ENCODE data around the gene BPIFB6. TPM values are rescaled to one million over a fixed set of nuclear protein-coding genes. Genes with fewer than 3 reads are reported as not detected.

BPIFB6 gene
- total RNA-seq, 1 donor from 2014 or later: not detected

DNA sequence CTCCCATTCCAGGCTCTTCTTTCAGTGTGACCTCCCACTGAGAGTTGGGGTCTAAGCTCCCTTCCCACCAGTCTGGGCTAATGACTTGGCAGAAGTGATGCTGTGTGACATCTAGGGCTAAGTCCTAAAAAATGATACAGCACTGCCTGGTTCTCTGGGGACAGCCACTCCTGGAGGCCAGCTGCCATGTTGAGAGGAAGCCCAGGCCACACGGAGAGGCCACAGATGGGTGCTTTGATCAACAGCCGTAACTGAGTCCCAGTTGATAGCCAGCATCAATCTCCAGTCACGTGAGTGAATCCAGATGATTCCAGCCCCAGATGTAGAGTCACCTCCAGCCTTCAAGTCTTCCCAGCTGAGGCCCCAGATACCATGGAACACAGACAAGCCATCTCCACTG is 41.0 kb upstream of the BPIFB6 start:
- no peak overlapping the region for H3K4me3 ChIP-seq (ENCODE audit: low read depth, low read length)
- TF ChIP-seq, protein P1, sequence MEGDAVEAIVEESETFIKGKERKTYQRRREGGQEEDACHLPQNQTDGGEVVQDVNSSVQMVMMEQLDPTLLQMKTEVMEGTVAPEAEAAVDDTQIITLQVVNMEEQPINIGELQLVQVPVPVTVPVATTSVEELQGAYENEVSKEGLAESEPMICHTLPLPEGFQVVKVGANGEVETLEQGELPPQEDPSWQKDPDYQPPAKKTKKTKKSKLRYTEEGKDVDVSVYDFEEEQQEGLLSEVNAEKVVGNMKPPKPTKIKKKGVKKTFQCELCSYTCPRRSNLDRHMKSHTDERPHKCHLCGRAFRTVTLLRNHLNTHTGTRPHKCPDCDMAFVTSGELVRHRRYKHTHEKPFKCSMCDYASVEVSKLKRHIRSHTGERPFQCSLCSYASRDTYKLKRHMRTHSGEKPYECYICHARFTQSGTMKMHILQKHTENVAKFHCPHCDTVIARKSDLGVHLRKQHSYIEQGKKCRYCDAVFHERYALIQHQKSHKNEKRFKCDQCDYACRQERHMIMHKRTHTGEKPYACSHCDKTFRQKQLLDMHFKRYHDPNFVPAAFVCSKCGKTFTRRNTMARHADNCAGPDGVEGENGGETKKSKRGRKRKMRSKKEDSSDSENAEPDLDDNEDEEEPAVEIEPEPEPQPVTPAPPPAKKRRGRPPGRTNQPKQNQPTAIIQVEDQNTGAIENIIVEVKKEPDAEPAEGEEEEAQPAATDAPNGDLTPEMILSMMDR (IDR thresholded peaks at IDR 0.05; ENCODE audit: insufficient read depth, low read length, poor library complexity, severe bottlenecking): no peak
- H3K36me3 ChIP-seq (ENCODE audit: control insufficient read depth, insufficient read depth, low read length): no peaks in the 10 kb centered on the region

GRCh38 chr20:32991383-32991782 is 40.1 kb upstream of the BPIFB6 start:
- Histone ChIP-seq H3K27me3 (ENCODE audit: control insufficient read depth, insufficient read depth, low read length) (no peaks in the 10 kb centered on the region), H3K36me3 (ENCODE audit: control insufficient read depth, insufficient read depth, low read length) (no peaks in the 10 kb centered on the region), H3K4me3 (ENCODE audit: low read depth, low read length) (no peak overlapping the region)
- TF ChIP-seq, protein P1 (IDR thresholded peaks at IDR 0.05; ENCODE audit: insufficient read depth, low read length, poor library complexity, severe bottlenecking): no peak
- DNase-seq (ENCODE audit: low read depth): no peak

More for the DNA sequence above, 41.0 kb upstream of the BPIFB6 start:
- no peaks in the 10 kb centered on the region for H3K27me3 ChIP-seq (ENCODE audit: control insufficient read depth, insufficient read depth, low read length)
- DNase-seq (ENCODE audit: low read depth): no peak

GRCh38 chr20:32991792-32992641 is 39.4 kb upstream of the BPIFB6 start:
- no peaks in the 10 kb centered on the region for H3K27me3 ChIP-seq (ENCODE audit: control insufficient read depth, insufficient read depth, low read length)
- DNase-seq (ENCODE audit: low read depth): no peak

DNA sequence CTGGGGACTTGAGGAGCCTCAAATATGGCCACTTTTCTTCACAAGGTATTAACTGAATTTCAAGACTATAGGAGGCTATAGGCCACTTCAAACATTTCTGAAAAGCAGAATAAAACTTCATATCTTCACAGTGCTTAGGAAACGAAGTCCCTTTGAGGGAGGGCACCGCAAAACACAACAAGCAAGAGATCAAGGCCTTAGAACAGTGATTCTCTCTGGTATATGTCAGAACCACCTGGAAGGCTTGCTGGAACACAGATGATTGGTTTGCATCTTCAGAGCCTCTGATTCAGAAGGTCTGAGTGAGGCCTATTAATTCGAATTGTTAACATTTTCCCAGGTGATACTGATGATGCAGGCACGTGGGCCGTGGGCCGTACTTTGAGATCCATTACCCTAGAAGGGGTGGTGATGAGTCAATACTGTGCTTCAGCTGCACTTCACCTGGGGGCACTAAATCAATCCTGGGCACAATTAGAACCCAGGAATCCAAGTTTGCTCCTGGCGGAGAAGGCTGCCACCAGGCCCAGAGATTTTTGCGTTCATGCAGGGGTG is 37.9 kb upstream of the BPIFB6 start:
- TF ChIP-seq, protein P1 (IDR thresholded peaks at IDR 0.05; ENCODE audit: insufficient read depth, low read length, poor library complexity, severe bottlenecking): no peak
- DNase-seq (ENCODE audit: low read depth): no peak
- Histone ChIP-seq H3K4me3 (ENCODE audit: low read depth, low read length) (no peak overlapping the region), H3K36me3 (ENCODE audit: control insufficient read depth, insufficient read depth, low read length) (no peaks in the 10 kb centered on the region), H3K27me3 (ENCODE audit: control insufficient read depth, insufficient read depth, low read length) (no peaks in the 10 kb centered on the region)

More at GRCh38 chr20:32991792-32992641, 39.4 kb upstream of the BPIFB6 start:
- Histone ChIP-seq H3K4me3 (ENCODE audit: low read depth, low read length) (no peak overlapping the region), H3K36me3 (ENCODE audit: control insufficient read depth, insufficient read depth, low read length) (no peaks in the 10 kb centered on the region)
- TF ChIP-seq, protein P1 (IDR thresholded peaks at IDR 0.05; ENCODE audit: insufficient read depth, low read length, poor library complexity, severe bottlenecking): no peak

- DNase-seq (ENCODE audit: low read depth): no peak
- TF ChIP-seq, protein P1 (IDR thresholded peaks at IDR 0.05; ENCODE audit: insufficient read depth, low read length, poor library complexity, severe bottlenecking): no peak
- no peaks in the 10 kb centered on the region for H3K36me3 ChIP-seq (ENCODE audit: control insufficient read depth, insufficient read depth, low read length)
- no peak overlapping the region for H3K4me3 ChIP-seq (ENCODE audit: low read depth, low read length)
- H3K27me3 ChIP-seq (ENCODE audit: control insufficient read depth, insufficient read depth, low read length): no peaks in the 10 kb centered on the region
Observed at GRCh38 chr20:32995802-32996201, 35.6 kb upstream of the BPIFB6 start.

Measured in kidney epithelial cell (primary cell).